Measurements from ENCODE around the gene TNIP2. TPM values are rescaled to one million over a fixed set of nuclear protein-coding genes. Genes with fewer than 3 reads are reported as not detected.
A peak's percentile ranks its signal among the peaks of the same experiment; 100 is the strongest.

The TNIP2 gene
- total RNA-seq, 2 experiments from 2014 or later, result 26.2 to 32.1 TPM

- no peak for DNase-seq (ENCODE audit: low spot score)
- no peak overlapping the region for H3K4me3 ChIP-seq (ENCODE audit: low read depth, low read length, poor library complexity, severe bottlenecking)
- no TSS peak for BruUV-seq (replicated peaks)
- peaks cover 40% of the 10 kb centered on the region for H3K4me1 ChIP-seq (ENCODE audit: insufficient read depth, low read length, poor library complexity, severe bottlenecking)
- H4K20me1 ChIP-seq (ENCODE audit: insufficient read depth, low read length), result no peaks in the 10 kb centered on the region
- H3K79me2 ChIP-seq (ENCODE audit: insufficient read depth, low read depth, low read length), result no peaks in the 10 kb centered on the region
- H3K36me3 ChIP-seq (ENCODE audit: insufficient read depth, low read length), result no peaks in the 10 kb centered on the region
- ChIA-PET POLR2A (no interaction called here), CTCF (ENCODE audit: unreplicated experiment) (no interaction called here)
- intact Hi-C loops (cut with micrococcal nuclease; ENCODE audit: unreplicated experiment), result no loop called here
- no peak overlapping the region for H3K4me2 ChIP-seq (ENCODE audit: low read length)
- no peaks in the 10 kb centered on the region for H3K9me3 ChIP-seq (ENCODE audit: low read length)
- H3K27ac ChIP-seq (ENCODE audit: low read depth, low read length, poor library complexity, severe bottlenecking), result no peak overlapping the region
- TF ChIP-seq EZH2phosphoT487 (IDR thresholded peaks at IDR 0.05; ENCODE audit: borderline replicate concordance, low read depth, low read length), result no peak
- TF ChIP-seq CTCF (conservative IDR thresholded peaks at IDR 0.05; ENCODE audit: low read length), result no peak
- H3K9me2 ChIP-seq (ENCODE audit: insufficient read depth, low read length), result no peaks in the 10 kb centered on the region
- no peak overlapping the region for H2AFZ ChIP-seq (ENCODE audit: low read length)
Measured at GRCh38 chr4:2789351-2789750, 33.2 kb upstream of the TNIP2 start.

GRCh38 chr4:2788532-2789103 is 32.5 kb upstream of the TNIP2 start:
- intact Hi-C loops (cut with micrococcal nuclease; ENCODE audit: unreplicated experiment), result no loop called here
- H3K4me3 ChIP-seq (ENCODE audit: low read depth, low read length, poor library complexity, severe bottlenecking), result no peak overlapping the region
- DNase-seq (ENCODE audit: low spot score), result no peak
- no peak for TF ChIP-seq CTCF (conservative IDR thresholded peaks at IDR 0.05; ENCODE audit: low read length)
- no peak for TF ChIP-seq EZH2phosphoT487 (IDR thresholded peaks at IDR 0.05; ENCODE audit: borderline replicate concordance, low read depth, low read length)
- H3K79me2 ChIP-seq (ENCODE audit: insufficient read depth, low read depth, low read length), result no peaks in the 10 kb centered on the region
- H3K4me1 ChIP-seq (ENCODE audit: insufficient read depth, low read length, poor library complexity, severe bottlenecking), result peaks cover 40% of the 10 kb centered on the region
- no peaks in the 10 kb centered on the region for H3K36me3 ChIP-seq (ENCODE audit: insufficient read depth, low read length)
- no peaks in the 10 kb centered on the region for H4K20me1 ChIP-seq (ENCODE audit: insufficient read depth, low read length)
- no peak overlapping the region for H2AFZ ChIP-seq (ENCODE audit: low read length)
- POLR2A ChIA-PET, result no interaction called here
- no peak overlapping the region for H3K4me2 ChIP-seq (ENCODE audit: low read length)
- no peak overlapping the region for H3K27ac ChIP-seq (ENCODE audit: low read depth, low read length, poor library complexity, severe bottlenecking)
- H3K9me3 ChIP-seq (ENCODE audit: low read length), result no peaks in the 10 kb centered on the region
- no peaks in the 10 kb centered on the region for H3K9me2 ChIP-seq (ENCODE audit: insufficient read depth, low read length)
- no TSS peak for BruUV-seq (replicated peaks)
- CTCF ChIA-PET (ENCODE audit: unreplicated experiment), result no interaction called here

GRCh38 chr4:2788101-2788500 is 32.0 kb upstream of the TNIP2 start:
- no peak for DNase-seq (ENCODE audit: low spot score)
- Histone ChIP-seq H3K36me3 (ENCODE audit: insufficient read depth, low read length) (no peaks in the 10 kb centered on the region), H3K27ac (ENCODE audit: low read depth, low read length, poor library complexity, severe bottlenecking) (no peak overlapping the region), H3K4me2 (ENCODE audit: low read length) (peak overlapping the region; percentile 60), H2AFZ (ENCODE audit: low read length) (no peak overlapping the region), H3K9me2 (ENCODE audit: insufficient read depth, low read length) (no peaks in the 10 kb centered on the region), H3K9me3 (ENCODE audit: low read length) (no peaks in the 10 kb centered on the region), H3K79me2 (ENCODE audit: insufficient read depth, low read depth, low read length) (no peaks in the 10 kb centered on the region), H3K4me3 (ENCODE audit: low read depth, low read length, poor library complexity, severe bottlenecking) (no peak overlapping the region), H3K4me1 (ENCODE audit: insufficient read depth, low read length, poor library complexity, severe bottlenecking) (peaks cover 40% of the 10 kb centered on the region), H4K20me1 (ENCODE audit: insufficient read depth, low read length) (no peaks in the 10 kb centered on the region)
- no peak for TF ChIP-seq EZH2phosphoT487 (IDR thresholded peaks at IDR 0.05; ENCODE audit: borderline replicate concordance, low read depth, low read length)
- TF ChIP-seq CTCF (conservative IDR thresholded peaks at IDR 0.05; ENCODE audit: low read length), result no peak
- ChIA-PET POLR2A (interaction anchor here (0.5 to 4.3 kb wide), 3 partner anchors 20 to 51 kb away, joined by 3 to 13 read pairs (median 3); no protein-coding TSS in a partner anchor), CTCF (ENCODE audit: unreplicated experiment) (no interaction called here)
- intact Hi-C loops (cut with micrococcal nuclease; ENCODE audit: unreplicated experiment), result no loop called here
- no TSS peak for BruUV-seq (replicated peaks)
